HFFc6 (cell line): ENCODE measurements around the gene GLI2. TPM values are rescaled to one million over a fixed set of nuclear protein-coding genes. Genes with fewer than 3 reads are reported as not detected.

Experiments
- DNase-seq: peaks from one replicate; pipeline ENCODE4 v3.0.0-alpha.2; 2018
- H3K27ac Mint-ChIP-seq: 2 replicates; pipeline ENCODE4 v1.8.0; 2020; ENCODE audit warnings: mild to moderate bottlenecking, mixed read lengths
- H3K27me3 Mint-ChIP-seq: 2 replicates; pipeline ENCODE4 v1.8.0; 2021; ENCODE audit warnings: mild to moderate bottlenecking, moderate library complexity, mixed read lengths; ENCODE audit not compliant: insufficient read depth
- H3K36me3 Mint-ChIP-seq: 2 replicates; pipeline ENCODE4 v1.8.0; 2021; ENCODE audit warnings: low read depth, mixed read lengths
- H3K4me1 Mint-ChIP-seq: 2 replicates; pipeline ENCODE4 v1.8.0; 2020; ENCODE audit warnings: low read depth, mixed read lengths
- H3K4me3 Mint-ChIP-seq: 2 replicates; pipeline ENCODE4 v1.8.0; 2020; ENCODE audit warnings: mild to moderate bottlenecking, moderate library complexity, mixed read lengths
- H3K9me3 Mint-ChIP-seq: 2 replicates; pipeline ENCODE4 v1.8.0; 2020; ENCODE audit warnings: mild to moderate bottlenecking, mixed read lengths
- CTCF ChIP-seq: fragments of 200-600 bp; sonication (generic); IDR thresholded peaks from 2 replicates; pipeline ENCODE4 v1.5.0; 2021; ENCODE audit warnings: antibody characterized with exemption, mild to moderate bottlenecking
- total RNA-seq, 6 experiments: library from RNA; stranded (reverse); fragmentation: NEBNext Ultra II Directional; extraction: Animal tissue kit (Norgen Biotek cat#: 25700); gene quantifications; 2 replicates in 1 of 6; 3 replicates in 5 of 6; pipeline ENCODE4 v1.2.3, GENCODE V29; 2021

Gene GLI2
- total RNA-seq, 6 experiments from 2014 or later = 40.2 to 46.1 (median 41.9) TPM

DNA sequence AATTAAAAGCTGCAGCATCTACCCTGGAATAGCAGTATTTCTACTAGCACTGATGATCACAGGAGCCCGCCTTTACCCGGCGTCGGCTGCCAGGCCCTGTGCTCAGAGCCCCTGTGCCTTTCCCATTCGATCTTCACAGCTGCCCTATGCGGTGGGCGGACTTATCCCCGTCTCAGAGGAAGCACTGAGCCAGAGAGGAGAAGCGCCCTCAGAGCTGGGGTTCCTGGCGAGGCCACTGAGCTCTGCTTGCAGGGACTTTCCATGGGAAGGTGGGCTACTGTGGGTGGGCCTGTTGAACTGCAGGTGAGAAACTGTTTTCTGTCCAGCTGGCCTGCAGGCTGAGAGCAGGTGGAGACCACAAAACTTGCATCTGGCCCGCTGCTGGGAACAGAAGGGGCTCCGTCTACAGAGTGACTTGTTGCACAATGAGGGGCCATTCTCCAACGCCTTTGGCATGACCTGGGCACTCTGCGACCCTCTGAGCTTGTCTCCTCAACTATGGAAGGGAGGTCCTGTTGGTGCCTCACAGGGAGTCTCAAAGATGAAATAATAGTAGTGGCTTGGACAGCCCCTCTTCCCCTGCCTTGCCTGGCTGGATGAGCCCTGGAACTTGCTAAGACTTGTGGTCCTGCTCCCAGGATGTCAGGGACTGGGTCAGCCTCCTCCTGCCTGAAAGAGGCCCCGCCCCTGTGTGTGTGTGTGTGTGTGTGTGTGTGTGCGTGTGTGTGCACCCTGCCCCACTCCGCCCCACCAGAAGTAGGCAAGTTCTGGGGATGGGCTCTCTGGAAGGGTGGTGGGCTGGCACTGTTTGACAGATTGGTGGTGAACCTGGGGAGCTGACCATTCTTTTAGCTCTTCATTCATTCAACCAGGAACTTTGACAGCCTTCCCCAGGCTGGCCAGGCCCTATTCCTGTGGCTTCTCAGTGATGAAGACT, 32.7 kb downstream of the GLI2 start:
- no peak for DNase-seq
- Mint-ChIP-seq H3K4me3 (no peak overlapping the region), H3K27me3 (peaks cover 3% of the 10 kb centered on the region), H3K9me3 (no peaks in the 10 kb centered on the region), H3K27ac (peak overlapping the region; percentile 69), H3K36me3 (peaks cover 4% of the 10 kb centered on the region), H3K4me1 (peaks cover 96% of the 10 kb centered on the region)
- TF ChIP-seq CTCF = no peak

DNA sequence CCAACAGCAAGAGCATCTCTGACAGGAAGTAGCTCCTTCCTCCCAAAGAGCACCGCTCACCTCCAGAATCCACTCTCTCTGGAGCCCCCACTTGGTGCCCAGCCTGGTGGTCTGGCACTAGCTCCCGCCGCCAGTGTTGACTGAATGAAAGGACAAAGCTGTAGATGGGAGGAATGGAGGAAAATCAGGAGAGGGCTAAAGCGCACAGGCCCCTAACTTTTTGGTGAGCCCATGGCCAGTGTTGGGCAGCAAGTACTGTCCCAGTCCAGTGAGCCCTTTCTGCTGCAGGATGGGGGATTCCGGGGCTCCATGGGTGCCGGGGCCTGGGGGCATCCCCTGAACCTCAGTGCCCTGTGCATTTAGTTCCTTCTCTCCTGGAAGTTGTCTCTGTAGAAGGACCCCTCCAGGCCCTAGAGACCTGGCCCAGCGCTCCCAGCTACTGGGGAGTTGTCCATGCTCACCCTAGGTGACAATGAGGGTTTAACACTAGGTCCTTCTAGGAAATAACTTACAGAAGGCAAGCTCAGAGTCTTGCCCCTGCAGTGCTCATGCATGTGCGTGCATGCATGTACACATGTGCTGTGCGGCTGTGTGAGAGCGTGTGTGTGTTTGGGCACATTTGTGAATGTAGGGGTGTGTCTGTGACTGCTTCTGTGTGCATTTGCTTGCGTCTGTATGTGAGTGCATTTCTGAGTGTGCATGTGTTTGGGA, 33.6 kb downstream of the GLI2 start:
- Mint-ChIP-seq H3K36me3 (peaks cover 4% of the 10 kb centered on the region), H3K9me3 (no peaks in the 10 kb centered on the region), H3K27ac (peak overlapping the region; percentile 93), H3K27me3 (peaks cover 3% of the 10 kb centered on the region), H3K4me1 (peaks cover 93% of the 10 kb centered on the region), H3K4me3 (peak overlapping the region; percentile 3; the same call in 1 of the 2 replicates)
- TF ChIP-seq CTCF = no peak
- DNase-seq = no peak

GRCh38 chr2:120769787-120770120, 34.1 kb downstream of the GLI2 start:
- Mint-ChIP-seq H3K36me3 (peaks cover 4% of the 10 kb centered on the region), H3K27ac (peak overlapping the region; percentile 93), H3K4me1 (peaks cover 93% of the 10 kb centered on the region), H3K27me3 (peaks cover 3% of the 10 kb centered on the region), H3K9me3 (no peaks in the 10 kb centered on the region), H3K4me3 (peak overlapping the region; percentile 3; the same call in 1 of the 2 replicates)
- DNase-seq = no peak
- TF ChIP-seq CTCF = no peak

- Mint-ChIP-seq H3K9me3 (no peaks in the 10 kb centered on the region), H3K27me3 (peaks cover 3% of the 10 kb centered on the region), H3K27ac (peak overlapping the region; percentile 93), H3K4me3 (peak overlapping the region; percentile 77), H3K36me3 (peaks cover 4% of the 10 kb centered on the region), H3K4me1 (peaks cover 91% of the 10 kb centered on the region)
- TF ChIP-seq CTCF = no peak
- DNase-seq = no peak
Observed at GRCh38 chr2:120770176-120770575, 34.5 kb downstream of the GLI2 start.

GRCh38 chr2:120770641-120771040, 35.0 kb downstream of the GLI2 start:
- Mint-ChIP-seq H3K27me3 (peaks cover 3% of the 10 kb centered on the region), H3K27ac (peak overlapping the region; percentile 93), H3K36me3 (peaks cover 4% of the 10 kb centered on the region), H3K9me3 (no peaks in the 10 kb centered on the region), H3K4me3 (peak overlapping the region; percentile 77), H3K4me1 (peaks cover 87% of the 10 kb centered on the region)
- no peak for DNase-seq
- TF ChIP-seq CTCF = no peak
